GM12878 (cell line): Measurements from ENCODE around the gene VMO1. TPM values are rescaled to one million over a fixed set of nuclear protein-coding genes. Genes with fewer than 3 reads are reported as not detected.

Experiments used
- ATAC-seq: fragments of 200-7000 bp; cut with Tn5 transposase; 3 replicates; pipeline ENCODE4 v1.9.1; 2020; ENCODE audit warnings: mild to moderate bottlenecking, moderate library complexity
- BruUV-seq: library from RNA; stranded (reverse); fragments of 400-500 nt; replicated peaks from 2 replicates; lab custom pipeline; 2021; lab: Mats Ljungman, UMichigan
- CTCF ChIA-PET: fragments of 300-600 bp; sonication (Branson Sonifier 250); formaldehyde crosslinking; extraction: SDS; loops from one replicate; lab custom pipeline; 2021; ENCODE audit warnings: inconsistent platforms; lab: Yijun Ruan, JAX
- POLR2A ChIA-PET: fragments of 350-600 bp; formaldehyde crosslinking; extraction: SDS; loops from one replicate; lab custom pipeline; 2021; ENCODE audit warnings: inconsistent platforms; lab: Charles Lee
- RAD21 ChIA-PET: fragments of 300-600 bp; sonication (Branson Sonifier 250); formaldehyde crosslinking; loops from one replicate; lab custom pipeline; 2023; ENCODE audit warnings: antibody characterized with exemption; ENCODE audit not compliant: unreplicated experiment; lab: Charles Lee
- SMC1A ChIA-PET: fragments of 300-600 bp; sonication (Branson Sonifier 250); formaldehyde crosslinking; loops from one replicate; lab custom pipeline; 2023; ENCODE audit not compliant: unreplicated experiment, uncharacterized antibody; lab: Charles Lee
- DNase-seq: peaks from one replicate; pipeline ENCODE4 v3.0.0-alpha.2; 2011; ENCODE audit warnings: low read depth, low spot score
- FAIRE-seq: peaks from 3 replicates; lab custom pipeline; 2011; peaks lifted over from hg19 to GRCh38; lab: Jason Lieb, UNC
- H2AFZ ChIP-seq: 2 replicates; pipeline ENCODE4 v1.6.0; 2011; ENCODE audit warnings: low read depth, low read length, control low read depth; ENCODE audit not compliant: control insufficient read depth
- H3K27ac ChIP-seq: 2 replicates; pipeline ENCODE4 v1.5.1; 2011; ENCODE audit warnings: control low read depth; ENCODE audit not compliant: control insufficient read depth, insufficient read depth
- H3K27me3 ChIP-seq, 2 experiments: replicated peaks in 1 of 2; 2 replicates each; pipeline versions ENCODE4 v1.6.0 to v1.6.1; 2011; ENCODE audit warnings: low read length in 1 of 2; ENCODE audit not compliant: control insufficient read depth in 2 of 2, insufficient read depth in 2 of 2
- H3K36me3 ChIP-seq, 2 experiments: 2 replicates each; pipeline ENCODE4 v1.5.1; 2011; ENCODE audit warnings: low read length in 1 of 2; ENCODE audit not compliant: control insufficient read depth in 2 of 2, insufficient read depth in 2 of 2
- H3K4me1 ChIP-seq: 2 replicates; pipeline ENCODE4 v1.6.1; 2011; ENCODE audit warnings: mild to moderate bottlenecking, low read length, moderate library complexity, mixed read lengths; ENCODE audit not compliant: control insufficient read depth, insufficient read depth
- H3K4me2 ChIP-seq: 2 replicates; pipeline ENCODE4 v1.6.0; 2011; ENCODE audit warnings: control low read depth; ENCODE audit not compliant: control insufficient read depth, insufficient read depth
- H3K4me3 ChIP-seq: fragments of 200-600 bp; sonication (generic); 2 replicates; pipeline ENCODE4 v1.5.1; 2016
- H3K79me2 ChIP-seq: 2 replicates; pipeline ENCODE4 v1.6.0; 2011; ENCODE audit warnings: low read length; ENCODE audit not compliant: control insufficient read depth, insufficient read depth
- H3K9ac ChIP-seq: 2 replicates; pipeline ENCODE4 v1.8.0; 2011; ENCODE audit warnings: low read length, control low read depth, mixed read lengths; ENCODE audit not compliant: control insufficient read depth, insufficient read depth
- H3K9me3 ChIP-seq: replicated peaks from 3 replicates; pipeline ENCODE4 v1.5.1; 2011; ENCODE audit warnings: mild to moderate bottlenecking, low read length; ENCODE audit not compliant: control insufficient read depth, insufficient read depth
- H4K20me1 ChIP-seq: 2 replicates; pipeline ENCODE4 v1.6.0; 2011; ENCODE audit not compliant: control insufficient read depth, insufficient read depth
- CEBPZ ChIP-seq: fragments of 150-350 bp; IDR thresholded peaks from 2 replicates; pipeline ENCODE4 v1.6.1; 2016; ENCODE audit warnings: low read depth, low read length
- CTCF ChIP-seq, 3 experiments: IDR thresholded peaks in 2 of 3; conservative IDR thresholded peaks in 1 of 3; 2 replicates each; pipeline ENCODE4 v1.5.1; 2011; ENCODE audit warnings: low read depth in 3 of 3, low read length in 3 of 3, mild to moderate bottlenecking in 3 of 3, control low read depth in 2 of 3, moderate library complexity in 2 of 3, inconsistent platforms in 1 of 3, mixed read lengths in 1 of 3; ENCODE audit not compliant: control insufficient read depth in 2 of 3, insufficient read depth in 1 of 3; ENCODE audit errors: extremely low read depth in 1 of 3
- HDAC6 ChIP-seq: fragments of 200-600 bp; sonication (generic); IDR thresholded peaks from one replicate; pipeline ENCODE4 v1.8.0; 2017; ENCODE audit warnings: antibody characterized with exemption; ENCODE audit not compliant: unreplicated experiment
- JUNB ChIP-seq: IDR thresholded peaks from 2 replicates; pipeline ENCODE4 v1.6.1; 2016; ENCODE audit warnings: antibody characterized with exemption, mild to moderate bottlenecking
- LARP7 ChIP-seq: fragments of 450-650 bp; IDR thresholded peaks from 2 replicates; pipeline ENCODE4 v1.6.1; 2017; ENCODE audit warnings: mild to moderate bottlenecking
- NBN ChIP-seq: fragments of 450-650 bp; IDR thresholded peaks from 2 replicates; pipeline ENCODE4 v1.6.1; 2016
- NFYB ChIP-seq: IDR thresholded peaks from 2 replicates; pipeline ENCODE4 v1.6.1; 2011; ENCODE audit warnings: low read depth, mild to moderate bottlenecking, low read length, improper control_type of control experiment, moderate library complexity; ENCODE audit not compliant: insufficient read depth
- PML ChIP-seq: IDR thresholded peaks from 2 replicates; pipeline ENCODE4 v1.6.1; 2012; ENCODE audit warnings: low read length, inconsistent platforms
- POLR2AphosphoS2 ChIP-seq: IDR thresholded peaks from 2 replicates; pipeline ENCODE4 v1.6.1; 2011; ENCODE audit warnings: low read depth, mild to moderate bottlenecking, low read length, improper control_type of control experiment, moderate library complexity
- SMARCA5 ChIP-seq: fragments of 450-650 bp; IDR thresholded peaks from 2 replicates; pipeline ENCODE4 v1.6.1; 2017; ENCODE audit warnings: mild to moderate bottlenecking
- SUZ12 ChIP-seq: fragments of 200-600 bp; sonication (generic); IDR thresholded peaks from one replicate; pipeline ENCODE4 v1.6.1; 2018; ENCODE audit warnings: antibody characterized with exemption, mild to moderate bottlenecking; ENCODE audit not compliant: unreplicated experiment
- USF1 ChIP-seq: IDR thresholded peaks from 2 replicates; pipeline ENCODE4 v1.6.1; 2011; ENCODE audit warnings: borderline replicate concordance, low read depth, mild to moderate bottlenecking, moderate library complexity, mixed read lengths, low read length; ENCODE audit not compliant: insufficient read depth; ENCODE audit errors: extremely low read length
- YBX1 ChIP-seq: fragments of 450-650 bp; IDR thresholded peaks from 2 replicates; pipeline ENCODE4 v1.6.1; 2016; ENCODE audit warnings: antibody characterized with exemption
- ZBED1 ChIP-seq: IDR thresholded peaks from 2 replicates; pipeline ENCODE4 v1.6.1; 2016; ENCODE audit warnings: borderline replicate concordance
- ZBTB33 ChIP-seq: fragments of 450-650 bp; IDR thresholded peaks from 2 replicates; pipeline ENCODE4 v1.6.1; 2017; ENCODE audit warnings: mild to moderate bottlenecking
- WGBS: methylation state at CpG from one replicate; pipeline ENCODE4 v1.1.6; 2016; ENCODE audit warnings: low lambda C conversion rate; ENCODE audit not compliant: insufficient replicate concordance, insufficient coverage; ENCODE audit errors: missing lambda C conversion rate; 5-methylcytosine and 5-hydroxymethylcytosine counted together
- in situ Hi-C: fragments of 300-500 bp; cut with MboI; formaldehyde crosslinking; loops from 9 replicates; pipeline ENCODE4 v1.14.3; 2018; ENCODE audit warnings: mixed read lengths
- intact Hi-C: fragments of 100-400 bp; cut with micrococcal nuclease; formaldehyde crosslinking; loops from one replicate; pipeline ENCODE4 v1.14.2; 2022; ENCODE audit not compliant: unreplicated experiment
- polyA plus RNA-seq, 11 experiments: library from polyadenylated mRNA; depleted of rRNA in 4 of 11; unstranded in 6 of 11; stranded (reverse) in 5 of 11; fragments of >200 nt; fragmentation: Nextera tagmentation in 4 of 11; fragmentation: Illumina TruSeq in 1 of 11; extraction: Ambion mirVana in 4 of 11; extraction: Trizol in 1 of 11; gene quantifications; 1 replicate in 1 of 11; 2 replicates in 10 of 11; pipeline versions ENCODE4 v1.2.1 to v1.2.3, GENCODE V29; 2011 to 2016; ENCODE audit warnings: inconsistent platforms in 2 of 11, missing spikeins in 2 of 11, low read depth in 1 of 11
- total RNA-seq, 4 experiments: library from RNA; depleted of rRNA in 3 of 4; stranded (reverse); fragments of >200 nt in 3 of 4; fragmentation: Illumina TruSeq in 1 of 4; extraction: Trizol in 1 of 4; gene quantifications; 2 replicates each; pipeline versions ENCODE4 v1.2.1 to v1.2.3, GENCODE V29; 2013 to 2021

The VMO1 gene
- total and polyA plus RNA-seq, 10 of the 15 experiments (the other 5 are each of a cell fraction or from before 2014, with no cell fraction given) = 0.27 to 0.54 (median 0.31) TPM; not detected in 7

- TF ChIP-seq CEBPZ (no peak), NBN (no peak), SMARCA5 (no peak), JUNB (no peak), HDAC6 (no peak), CTCF (IDR thresholded peaks at IDR 0.05 in 2 of 3, conservative IDR thresholded peaks at IDR 0.05 in 1 of 3; ENCODE audit: control insufficient read depth in 2 of 3, extremely low read depth in 1 of 3, insufficient read depth in 1 of 3, low read depth in 3 of 3, low read length in 3 of 3) (no peak), SUZ12 (no peak)
Observed at GRCh38 chr17:4823373-4824089, 37.4 kb upstream of the VMO1 start (continued).

DNA sequence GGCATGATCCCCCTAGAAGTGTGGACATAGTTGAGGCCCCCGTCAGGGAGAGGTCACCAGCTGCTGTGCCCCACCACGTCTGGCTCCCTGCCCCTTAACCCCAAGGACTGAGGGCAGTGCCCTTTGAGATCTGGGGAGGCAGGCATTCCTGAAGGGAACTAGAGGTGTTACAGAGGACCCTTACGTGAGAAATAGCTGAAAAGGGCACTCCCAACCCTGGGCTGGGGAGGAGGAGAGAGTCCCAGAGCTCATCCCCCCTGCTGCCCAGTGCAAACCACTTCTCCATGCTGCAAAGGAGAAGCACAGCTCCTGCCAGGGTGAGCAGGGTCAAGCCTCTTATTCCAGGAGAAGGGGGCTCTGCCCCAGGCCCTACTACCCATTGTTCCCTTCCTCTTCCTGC, 36.7 kb upstream of the VMO1 start:
- Histone ChIP-seq H3K9me3 (no peaks in the 10 kb centered on the region), H3K36me3 (no peaks in the 10 kb centered on the region), H3K27ac (no peak overlapping the region), H3K9ac (no peak overlapping the region), H3K4me3 (no peak overlapping the region), H3K4me2 (no peak overlapping the region), H3K79me2 (no peaks in the 10 kb centered on the region), H2AFZ (no peak overlapping the region), H3K27me3 (no peaks in the 10 kb centered on the region), H3K4me1 (no peaks in the 10 kb centered on the region), H4K20me1 (no peaks in the 10 kb centered on the region)
- BruUV-seq = no TSS peak
- RAD21 ChIA-PET = no interaction called here
- in situ Hi-C loops = no loop called here
- intact Hi-C loops = no loop called here
- TF ChIP-seq PML (no peak), USF1 (no peak), ZBTB33 (no peak), ZBED1 (no peak), POLR2AphosphoS2 (no peak), NFYB (no peak), LARP7 (no peak), YBX1 (no peak)
- SMC1A ChIA-PET = no interaction called here
- no peak for DNase-seq
- POLR2A ChIA-PET = no interaction called here
- CTCF ChIA-PET = interaction anchor here (1.3 kb wide), 1 partner anchor 59 kb away, joined by 4 read pairs; no protein-coding TSS in a partner anchor
- no peak for FAIRE-seq
- WGBS = 45% methylated on average over 3 of the region's 3 CpGs
- ATAC-seq = no peak
